Heart left ventricle (tissue), 16 donors: ENCODE results near the gene ATP1A4. TPM values are rescaled to one million over a fixed set of nuclear protein-coding genes. Genes with fewer than 3 reads are reported as not detected.
A peak's percentile ranks its signal among the peaks of the same experiment; 100 is the strongest.

Experiments used
- ATAC-seq, 4 donors: fragments of 200-7000 bp; cut with Tn5 transposase; one replicate each; pipeline ENCODE4 v1.9.1; 2020 to 2022; ENCODE audit warnings: moderate library complexity in 4 of 4, mild to moderate bottlenecking in 3 of 4, moderate number of reproducible peaks in 1 of 4
- DNase-seq, 5 donors: peaks; one replicate each; pipeline ENCODE4 v3.0.0-alpha.2; 2020
- H3K27ac ChIP-seq, 12 donors: fragments of 200-600 bp; sonication (generic) in 4 of 12; one replicate each; pipeline versions ENCODE4 v1.5.0 to v1.8.0; 2016 to 2022; ENCODE audit warnings: mild to moderate bottlenecking in 2 of 12
- H3K27me3 ChIP-seq, 9 donors: fragments of 200-600 bp; sonication (generic) in 2 of 9; one replicate each; pipeline versions ENCODE4 v1.5.1 to v1.8.0; 2016 to 2022; ENCODE audit warnings: mild to moderate bottlenecking in 3 of 9
- H3K36me3 ChIP-seq, 9 donors: fragments of 200-600 bp; sonication (generic) in 2 of 9; one replicate each; pipeline versions ENCODE4 v1.5.0 to v1.8.0; 2018 to 2022; ENCODE audit warnings: mild to moderate bottlenecking in 2 of 9
- H3K4me1 ChIP-seq, 12 donors: fragments of 200-600 bp; sonication (generic) in 4 of 12; one replicate each; pipeline versions ENCODE4 v1.5.0 to v1.8.0; 2016 to 2022; ENCODE audit warnings: mild to moderate bottlenecking in 3 of 12
- H3K4me3 ChIP-seq, 12 donors: fragments of 200-600 bp; sonication (generic) in 4 of 12; one replicate each; pipeline versions ENCODE4 v1.5.0 to v1.8.0; 2017 to 2022; ENCODE audit warnings: mild to moderate bottlenecking in 9 of 12, moderate library complexity in 4 of 12
- H3K9me3 ChIP-seq, 12 donors: fragments of 200-600 bp; sonication (generic) in 4 of 12; one replicate each; pipeline versions ENCODE4 v1.5.0 to v1.8.0; 2016 to 2022; ENCODE audit warnings: mild to moderate bottlenecking in 1 of 12
- CTCF ChIP-seq, 12 donors: fragments of 200-600 bp; sonication (generic) in 4 of 12; IDR thresholded peaks; one replicate each; pipeline versions ENCODE4 v1.5.0 to v1.8.0; 2018 to 2022; ENCODE audit warnings: antibody characterized with exemption in 12 of 12, mild to moderate bottlenecking in 5 of 12
- POLR2A ChIP-seq, 2 donors: fragments of 450-650 bp; IDR thresholded peaks; one replicate each; pipeline ENCODE4 v1.6.1; 2017; ENCODE audit warnings: antibody characterized with exemption in 2 of 2, mild to moderate bottlenecking in 2 of 2, moderate library complexity in 2 of 2
- WGBS, 4 donors: extraction: QIAGEN DNeasy Blood & Tissue Kit in 2 of 4; methylation state at CpG; one replicate each; pipeline versions ENCODE4 v1.1.5 to v1.1.7; 2013 to 2018; 5-methylcytosine and 5-hydroxymethylcytosine counted together
- intact Hi-C, 10 donors: fragments of 100-400 bp; cut with DNase I; formaldehyde crosslinking; loops; one replicate each; pipeline versions ENCODE4 v1.11.1 to v1.14.2; 2022
- polyA plus RNA-seq, 2 donors: library from polyadenylated mRNA; stranded (reverse); fragments of 200-250 nt; gene quantifications; one replicate each; pipeline ENCODE4 v1.2.3, GENCODE V29; 2013
- total RNA-seq, 9 donors: library from RNA; depleted of rRNA in 2 of 9; stranded (reverse); fragments of >200 nt in 2 of 9; fragmentation: NEBNext Ultra II Directional in 3 of 9; extraction: Animal tissue kit (Norgen Biotek cat#: 25700) in 3 of 9; gene quantifications; one replicate each; pipeline versions ENCODE4 v1.1.0 to v1.2.4, GENCODE V29; 2016 to 2023
- donor health status: ischemic (EF 13 %, LVEDD 7.1; RV severe dilation, severe dysfunction).
- donor health status: healthy with polysubstance abuse.
- donor health status: DM: no; HTN: yes; CAD: no.
- donor health status: DM: no; HTN: no; CAD: no.
- donor health status: ischemic (EF 25% LVEDD 6.9; RV normal size, moderate dysfunction).
- donor health status: ischemic (EF 25% LVEDD 5.7; RV mildly dilated, moderate dysfunction).
- donor health status: healthy.
- donor health status: DM: yes; HTN: yes; CAD: no.
- donor health status: ischemic (EF 35%, LVEDD 5.7; RV mildly dilated, moderate dysfunction).
- donor health status: nonischemic (EF 11% LVEDD 7.7; RV severe dilation, severe dysfunction).
- donor health status: DM: yes; HTN: yes; CAD: no.
- donor health status: PGD.
- donor health status: ischemic (EF 29% LVEDD 5.4; RV normal size, mild dysfunction).
- donor health status: nonischemic (EF 23%, LVEDD 6.1; RV moderate dilation, normal function).

ATP1A4 gene
- total and polyA plus RNA-seq, 11 donors, result 0.09 to 1.3 (median 0.25) TPM; not detected in 6

- Histone ChIP-seq H3K4me1 (peaks cover 3 to 61% (median 41%) of the 10 kb centered on the region in 12 donors), H3K27ac (no peak overlapping the region), H3K36me3 (peaks cover 0 to 99% (median 85%) of the 10 kb centered on the region in 9 donors), H3K27me3 (no peaks in the 10 kb centered on the region), H3K4me3 (no peak overlapping the region), H3K9me3 (no peaks in the 10 kb centered on the region)
- TF ChIP-seq CTCF (IDR thresholded peaks at IDR 0.05) (no peak), POLR2A (IDR thresholded peaks at IDR 0.05) (no peak)
- whole genome bisulfite sequencing, 4 donors, result 77 to 85% (median 84%) methylated on average over 3 of the region's 3 CpGs
- DNase-seq (no peak), ATAC-seq (no peak)
- intact Hi-C loops, result loop anchor here in 3 of 10 donors (5.0 kb wide), 3 partner anchors 33 to 78 kb away; no protein-coding TSS in a partner anchor
Observed at GRCh38 chr1:160214481-160215140, 63.2 kb downstream of the ATP1A4 start.

GRCh38 chr1:160216301-160216700, 64.9 kb downstream of the ATP1A4 start:
- Histone ChIP-seq H3K36me3 (peaks cover 0 to 100% (median 94%) of the 10 kb centered on the region in 9 donors), H3K4me3 (no peak overlapping the region), H3K9me3 (no peaks in the 10 kb centered on the region), H3K27ac (peak overlapping the region in 3 of 12 donors; percentile 6 to 80 (median 16)), H3K4me1 (peaks cover 3 to 54% (median 32%) of the 10 kb centered on the region in 12 donors), H3K27me3 (no peaks in the 10 kb centered on the region)
- DNase-seq (no peak), ATAC-seq (no peak)
- intact Hi-C loops, result loop anchor here in 2 of 10 donors (5.0 kb wide), 2 partner anchors 36 to 76 kb away; no protein-coding TSS in a partner anchor
- TF ChIP-seq POLR2A (IDR thresholded peaks at IDR 0.05) (no peak), CTCF (IDR thresholded peaks at IDR 0.05) (no peak)

- DNase-seq, result no peak
- Histone ChIP-seq H3K27ac (peak overlapping the region in 10 of 12 donors; percentile 16 to 80 (median 36)), H3K27me3 (no peaks in the 10 kb centered on the region)
Observed at GRCh38 chr1:160217481-160218051, 66.2 kb downstream of the ATP1A4 start.

More at GRCh38 chr1:160217481-160218051, 66.2 kb downstream of the ATP1A4 start:
- ATAC-seq, result peak in 3 of 4 donors; percentile 9 to 29 (median 19)
- H3K4me1 ChIP-seq, result peaks cover 3 to 51% (median 32%) of the 10 kb centered on the region in 12 donors
- TF ChIP-seq POLR2A (IDR thresholded peaks at IDR 0.05) (no peak), CTCF (IDR thresholded peaks at IDR 0.05) (no peak)
- intact Hi-C loops, result loop anchor here in 5 of 10 donors (2.0 to 5.0 kb wide), 4 partner anchors 25 to 75 kb away; partner anchors contain the start of gene CASQ1 (in 1 of the 5)
- 46 to 67% (median 56%) methylated on average over 5 to 10 of the region's 10 CpGs for WGBS, 4 donors
- peaks cover 0 to 100% (median 94%) of the 10 kb centered on the region in 9 donors for H3K36me3 ChIP-seq
- H3K4me3 ChIP-seq, result no peak overlapping the region
- no peaks in the 10 kb centered on the region for H3K9me3 ChIP-seq
